Measurements from ENCODE around the gene NCOR2.

DNA sequence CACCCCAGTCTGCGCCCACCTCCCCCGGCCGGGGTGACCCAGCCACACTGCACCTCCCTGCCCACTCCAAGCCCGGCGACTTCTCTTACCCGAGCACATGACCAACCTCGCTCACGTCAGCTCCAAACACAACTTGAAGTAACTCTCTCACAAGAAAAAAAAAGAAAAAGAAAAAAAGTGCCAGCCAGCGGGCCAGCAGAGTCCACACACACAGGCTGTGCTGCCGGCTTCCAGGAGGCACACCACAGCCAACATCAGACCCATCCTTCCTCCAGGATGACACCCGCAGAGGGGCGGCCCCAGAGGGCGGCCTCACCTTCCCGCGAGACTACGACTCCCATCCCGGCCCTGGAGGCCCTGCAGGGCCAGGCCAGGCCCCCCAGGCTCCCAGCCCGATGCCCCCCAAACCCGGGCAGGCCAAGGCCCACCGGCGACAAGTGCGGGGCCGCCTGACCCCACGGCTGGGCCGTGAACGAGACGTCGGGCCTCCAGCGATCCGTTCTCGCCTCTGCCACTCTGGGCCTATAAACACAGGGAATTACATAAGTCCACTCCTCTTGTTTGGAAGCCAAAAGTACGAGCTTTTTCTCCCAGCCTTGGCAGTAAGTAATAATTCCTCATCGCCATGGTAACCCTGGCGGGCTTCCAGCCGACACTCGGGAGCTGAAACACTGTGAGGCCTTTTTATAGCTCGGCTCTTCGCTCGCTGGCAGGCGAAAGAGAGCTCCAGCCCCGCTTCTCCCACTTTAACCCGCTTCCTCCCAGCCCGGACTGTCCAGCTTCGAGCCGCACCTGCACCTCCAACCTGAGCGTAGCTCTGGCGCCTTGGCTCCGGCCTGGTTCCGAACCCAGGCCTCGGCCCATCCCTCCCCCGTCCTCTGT, 49.1 kb downstream of the NCOR2 start:
- TF ChIP-seq, protein P1, sequence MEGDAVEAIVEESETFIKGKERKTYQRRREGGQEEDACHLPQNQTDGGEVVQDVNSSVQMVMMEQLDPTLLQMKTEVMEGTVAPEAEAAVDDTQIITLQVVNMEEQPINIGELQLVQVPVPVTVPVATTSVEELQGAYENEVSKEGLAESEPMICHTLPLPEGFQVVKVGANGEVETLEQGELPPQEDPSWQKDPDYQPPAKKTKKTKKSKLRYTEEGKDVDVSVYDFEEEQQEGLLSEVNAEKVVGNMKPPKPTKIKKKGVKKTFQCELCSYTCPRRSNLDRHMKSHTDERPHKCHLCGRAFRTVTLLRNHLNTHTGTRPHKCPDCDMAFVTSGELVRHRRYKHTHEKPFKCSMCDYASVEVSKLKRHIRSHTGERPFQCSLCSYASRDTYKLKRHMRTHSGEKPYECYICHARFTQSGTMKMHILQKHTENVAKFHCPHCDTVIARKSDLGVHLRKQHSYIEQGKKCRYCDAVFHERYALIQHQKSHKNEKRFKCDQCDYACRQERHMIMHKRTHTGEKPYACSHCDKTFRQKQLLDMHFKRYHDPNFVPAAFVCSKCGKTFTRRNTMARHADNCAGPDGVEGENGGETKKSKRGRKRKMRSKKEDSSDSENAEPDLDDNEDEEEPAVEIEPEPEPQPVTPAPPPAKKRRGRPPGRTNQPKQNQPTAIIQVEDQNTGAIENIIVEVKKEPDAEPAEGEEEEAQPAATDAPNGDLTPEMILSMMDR (IDR thresholded peaks at IDR 0.05): no peak
- peak; percentile 43 to 79 for TF ChIP-seq POLR2A (IDR thresholded peaks at IDR 0.05)
